ENCODE data around the gene FBLN1.

The FBLN1 gene

GRCh38 chr22:45627489-45628233, 125.0 kb downstream of the FBLN1 start:
- FAIRE-seq (no peak), DNase-seq (ENCODE audit: insufficient read length, low spot score) (no peak)

GRCh38 chr22:45628515-45628914, 125.8 kb downstream of the FBLN1 start:
- FAIRE-seq (no peak), DNase-seq (ENCODE audit: insufficient read length, low spot score) (no peak)
- no peak for TF ChIP-seq CTCF (IDR thresholded peaks at IDR 0.05; ENCODE audit: insufficient read depth, missing control alignments)

More at GRCh38 chr22:45627489-45628233, 125.0 kb downstream of the FBLN1 start:
- no peak for TF ChIP-seq CTCF (IDR thresholded peaks at IDR 0.05; ENCODE audit: insufficient read depth, missing control alignments)

GRCh38 chr22:45629469-45630089, 126.9 kb downstream of the FBLN1 start:
- no peak for DNase-seq (ENCODE audit: insufficient read length, low spot score)
- TF ChIP-seq CTCF (IDR thresholded peaks at IDR 0.05; ENCODE audit: insufficient read depth, missing control alignments), result no peak
- FAIRE-seq, result no peak

- DNase-seq (ENCODE audit: insufficient read length, low spot score) (no peak), FAIRE-seq (no peak)
- no peak for TF ChIP-seq CTCF (IDR thresholded peaks at IDR 0.05; ENCODE audit: insufficient read depth, missing control alignments)
Observed at GRCh38 chr22:45630436-45630835, 127.8 kb downstream of the FBLN1 start.

- FAIRE-seq (no peak), DNase-seq (ENCODE audit: insufficient read length, low spot score) (no peak)
- no peak for TF ChIP-seq CTCF (IDR thresholded peaks at IDR 0.05; ENCODE audit: insufficient read depth, missing control alignments)
Observed at GRCh38 chr22:45631140-45631840, 128.6 kb downstream of the FBLN1 start.

GRCh38 chr22:45631841-45632238, 129.2 kb downstream of the FBLN1 start:
- TF ChIP-seq CTCF (IDR thresholded peaks at IDR 0.05; ENCODE audit: insufficient read depth, missing control alignments), result no peak
- no peak for DNase-seq (ENCODE audit: insufficient read length, low spot score)
- no peak for FAIRE-seq
